ENCODE results near the gene TMEM170B. TPM values are rescaled to one million over a fixed set of nuclear protein-coding genes. Genes with fewer than 3 reads are reported as not detected.

Gene TMEM170B
- total RNA-seq, result 1 to 10 TPM in 1 of 2 donors, under 1 TPM in 1; 0.39 to 1.1 TPM

DNA sequence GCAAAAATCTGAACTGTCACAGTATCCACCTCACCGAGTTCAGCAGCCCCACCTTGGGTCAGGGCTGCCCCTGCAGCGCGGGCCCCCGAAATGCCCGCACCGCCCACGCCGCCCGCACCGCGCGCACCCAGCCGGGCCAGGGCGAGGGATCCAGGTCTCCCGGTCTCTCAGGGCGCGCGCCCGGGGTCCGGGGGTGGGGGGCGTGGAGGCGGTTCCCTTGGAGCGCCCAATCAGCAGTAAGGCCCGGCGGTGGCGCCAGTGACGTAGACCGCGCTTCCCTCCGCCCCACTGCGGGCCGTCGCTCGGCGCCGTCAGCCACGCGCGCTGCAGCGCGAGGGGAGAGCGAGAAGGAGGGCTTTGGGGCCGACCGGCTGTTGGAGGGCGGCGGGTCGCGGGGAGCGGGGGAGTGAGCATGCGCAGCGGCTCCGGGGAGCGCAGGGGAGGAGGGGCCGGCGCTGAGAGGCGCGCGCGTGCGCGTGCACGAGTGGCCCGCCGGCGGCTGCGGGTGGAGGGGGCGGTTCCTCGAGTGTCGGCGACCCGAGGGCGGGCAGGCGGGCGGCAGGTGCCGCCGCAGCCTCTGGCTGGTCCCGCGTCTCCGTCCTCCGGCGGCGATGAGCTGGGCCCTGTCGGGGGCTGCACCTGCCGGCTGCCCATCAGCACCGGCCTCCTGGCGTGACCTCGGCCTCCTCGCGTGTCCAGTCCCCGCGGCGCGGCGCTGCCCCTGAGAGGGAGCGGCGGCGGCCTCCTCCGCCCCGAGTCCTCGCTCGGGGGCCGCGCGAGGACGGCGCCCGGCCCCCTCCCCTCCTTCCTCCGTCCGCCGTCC, at the start of gene TMEM170B:
TMEM170B (plus strand) TSS at position 521 of the 823 bp plus-strand sequence. CDS start 529 bp downstream, outside the sequence.
- peak; percentile 89 to 92 for DNase-seq (ENCODE audit: low spot score in 2 of 2)
- ATAC-seq, result peak; percentile 94 to 98
- no peaks in the 10 kb centered on the region for H3K36me3 Mint-ChIP-seq
- H3K27ac Mint-ChIP-seq, result peak within 1 kb of the TSS; percentile 64 to 77
- no peaks in the 10 kb centered on the region for H3K9me3 Mint-ChIP-seq

DNA sequence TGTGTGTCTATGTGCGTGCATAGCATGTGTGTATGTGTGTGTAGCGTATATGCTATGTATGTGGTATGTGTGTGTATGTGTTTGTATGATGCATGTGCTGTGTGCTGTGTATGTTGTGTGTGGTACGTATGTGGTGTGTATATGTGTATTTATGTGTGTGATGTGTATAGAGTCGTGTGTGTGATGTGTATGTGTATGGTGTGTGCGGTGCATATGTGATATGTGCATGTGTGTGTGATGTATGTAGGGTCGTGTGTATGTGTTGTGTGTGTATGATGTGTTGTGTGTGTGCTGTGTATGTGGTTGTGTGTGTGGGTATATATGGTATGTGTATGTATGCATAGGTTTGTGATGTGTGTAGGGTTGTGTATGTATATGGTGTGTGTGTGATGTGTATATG, 46.6 kb upstream of the TMEM170B start:
- ATAC-seq (no peak), DNase-seq (ENCODE audit: low spot score in 2 of 2) (no peak)
- Mint-ChIP-seq H3K36me3 (no peaks in the 10 kb centered on the region), H3K9me3 (no peaks in the 10 kb centered on the region), H3K27ac (no peak overlapping the region)

GRCh38 chr6:11491596-11492463, 45.7 kb upstream of the TMEM170B start:
- no peak overlapping the region for H3K27ac Mint-ChIP-seq
- H3K36me3 Mint-ChIP-seq, result no peaks in the 10 kb centered on the region
- ATAC-seq (no peak), DNase-seq (ENCODE audit: low spot score in 2 of 2) (no peak)
- no peaks in the 10 kb centered on the region for H3K9me3 Mint-ChIP-seq

DNA sequence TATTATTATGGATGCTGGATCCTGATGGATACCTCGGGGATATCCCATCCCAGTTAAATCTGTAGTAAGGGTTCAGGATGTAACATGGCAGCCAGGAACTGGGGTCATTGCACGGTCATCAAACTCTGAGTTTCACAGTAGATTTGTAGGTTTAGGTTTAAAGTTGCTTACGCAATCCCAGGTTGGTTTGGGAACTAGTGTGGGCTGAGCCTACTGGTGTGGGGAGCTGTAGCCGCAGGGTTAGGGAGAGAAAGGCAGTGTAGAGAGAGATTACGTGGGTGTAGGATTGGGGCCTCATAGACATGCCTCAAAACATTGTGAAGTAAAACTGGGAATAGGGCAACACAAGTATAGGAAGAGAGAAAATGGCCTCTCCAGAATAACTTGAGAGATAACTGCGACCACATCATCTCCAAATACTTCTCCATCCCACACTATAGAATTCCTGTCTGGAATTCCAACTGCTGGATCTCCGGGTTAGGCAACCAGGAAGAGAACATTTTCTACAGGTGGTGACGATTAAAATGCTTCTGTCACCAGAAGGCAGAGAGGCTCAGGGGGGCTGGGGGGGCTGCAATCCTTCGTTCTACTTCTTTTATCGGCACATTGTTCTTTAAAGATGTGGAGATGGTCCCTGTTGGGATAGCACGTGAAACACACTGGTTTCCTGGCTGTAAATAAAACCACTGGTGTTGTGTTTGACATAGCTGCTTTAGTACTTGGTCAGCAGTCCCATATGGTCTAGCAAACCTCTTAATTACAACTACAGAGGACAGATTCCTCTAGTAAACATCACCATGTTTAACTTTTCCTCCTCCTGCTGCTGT, 44.9 kb upstream of the TMEM170B start:
- no peaks in the 10 kb centered on the region for H3K9me3 Mint-ChIP-seq
- H3K36me3 Mint-ChIP-seq, result no peaks in the 10 kb centered on the region
- H3K27ac Mint-ChIP-seq, result no peak overlapping the region
- no peak for DNase-seq (ENCODE audit: low spot score in 2 of 2)
- no peak for ATAC-seq

DNA sequence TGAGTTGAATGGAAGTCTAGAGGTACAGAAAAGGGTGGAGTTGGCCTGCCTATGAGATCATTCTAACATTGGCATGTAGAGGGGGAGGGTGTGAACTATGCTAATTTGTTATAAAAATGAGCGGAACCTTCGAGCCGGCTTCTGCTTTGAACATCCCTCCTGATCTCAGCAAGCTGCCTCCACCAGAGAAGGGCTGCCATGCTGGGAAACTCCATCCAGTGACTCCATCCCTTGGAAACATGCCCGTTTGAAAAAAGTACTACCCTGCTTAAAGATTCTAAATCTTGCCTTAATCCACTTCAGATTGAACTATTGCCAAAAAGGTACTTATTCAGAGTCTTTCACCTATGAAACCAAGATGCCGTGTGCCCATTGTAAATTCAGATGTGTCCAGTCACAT, 43.6 kb upstream of the TMEM170B start:
- Mint-ChIP-seq H3K9me3 (no peaks in the 10 kb centered on the region), H3K36me3 (no peaks in the 10 kb centered on the region), H3K27ac (no peak overlapping the region)
- ATAC-seq (no peak), DNase-seq (ENCODE audit: low spot score in 2 of 2) (no peak)

DNA sequence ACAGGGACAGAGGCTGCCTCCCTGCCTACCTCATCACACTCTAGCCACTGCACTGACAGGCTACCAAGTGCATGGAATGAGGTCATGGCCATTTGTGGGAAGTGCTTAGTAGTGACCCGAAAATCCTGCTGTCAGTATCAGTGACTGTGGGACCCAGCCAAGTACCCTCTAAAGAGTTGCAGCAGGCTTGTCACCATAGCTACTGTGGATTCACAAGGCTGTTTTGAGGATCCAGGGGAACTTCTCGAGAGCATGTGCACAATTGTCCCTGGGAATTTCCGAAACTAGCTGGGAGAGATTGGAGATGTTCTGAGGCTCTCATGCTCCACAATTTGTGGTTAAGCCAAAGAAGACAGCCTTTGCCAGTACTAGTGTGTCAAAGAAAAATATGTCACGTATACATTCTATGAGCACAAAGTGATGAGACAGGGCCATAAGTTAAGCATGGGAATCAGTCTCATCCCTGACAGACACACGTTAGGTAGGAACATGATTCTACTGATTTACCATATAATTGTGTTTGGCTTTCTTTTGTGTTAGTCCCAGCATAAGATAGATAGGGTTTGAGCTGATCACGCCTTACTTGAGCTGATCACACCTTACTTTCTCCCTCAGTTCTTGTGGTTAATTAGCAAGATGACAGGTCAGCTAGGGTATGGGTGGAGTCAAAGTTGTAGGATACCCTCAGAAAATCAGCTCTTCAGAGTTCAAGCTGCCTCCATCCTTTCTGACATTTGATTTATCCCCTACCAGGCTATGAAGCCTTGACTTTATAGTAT, 42.6 kb upstream of the TMEM170B start:
- Mint-ChIP-seq H3K27ac (no peak overlapping the region), H3K36me3 (no peaks in the 10 kb centered on the region), H3K9me3 (no peaks in the 10 kb centered on the region)
- DNase-seq (ENCODE audit: low spot score in 2 of 2) (no peak), ATAC-seq (peak in 1 of 2 donors; percentile 38)

DNA sequence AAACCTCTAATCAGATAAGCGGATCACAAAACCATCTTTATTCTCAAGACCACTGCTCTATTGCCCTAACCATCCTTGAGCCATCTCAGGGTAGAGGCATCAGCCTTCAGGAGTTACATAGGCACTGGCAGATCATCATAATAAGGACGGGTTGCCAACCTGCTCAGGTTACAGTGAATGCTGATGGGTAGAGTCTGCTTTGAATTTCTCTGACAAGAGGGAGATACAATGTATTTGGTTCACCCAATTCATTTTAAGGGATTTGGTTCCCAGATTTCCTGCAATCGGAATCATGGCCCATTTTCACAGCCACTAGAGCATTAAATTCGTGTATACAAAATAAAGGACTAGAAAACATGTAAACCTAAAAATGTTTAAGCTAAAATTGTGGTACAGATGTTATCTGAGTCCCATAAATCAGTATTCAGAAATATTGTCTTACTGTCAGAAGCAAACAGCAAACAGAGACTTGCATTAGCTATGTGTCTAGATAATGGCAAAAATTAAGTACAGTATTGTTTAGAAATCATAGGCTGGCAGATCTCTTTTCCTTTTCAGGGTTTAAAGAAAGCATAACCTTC, 41.9 kb upstream of the TMEM170B start:
- ATAC-seq, result no peak
- H3K9me3 Mint-ChIP-seq, result no peaks in the 10 kb centered on the region
- no peak for DNase-seq (ENCODE audit: low spot score in 2 of 2)
- H3K36me3 Mint-ChIP-seq, result no peaks in the 10 kb centered on the region
- H3K27ac Mint-ChIP-seq, result no peak overlapping the region

DNA sequence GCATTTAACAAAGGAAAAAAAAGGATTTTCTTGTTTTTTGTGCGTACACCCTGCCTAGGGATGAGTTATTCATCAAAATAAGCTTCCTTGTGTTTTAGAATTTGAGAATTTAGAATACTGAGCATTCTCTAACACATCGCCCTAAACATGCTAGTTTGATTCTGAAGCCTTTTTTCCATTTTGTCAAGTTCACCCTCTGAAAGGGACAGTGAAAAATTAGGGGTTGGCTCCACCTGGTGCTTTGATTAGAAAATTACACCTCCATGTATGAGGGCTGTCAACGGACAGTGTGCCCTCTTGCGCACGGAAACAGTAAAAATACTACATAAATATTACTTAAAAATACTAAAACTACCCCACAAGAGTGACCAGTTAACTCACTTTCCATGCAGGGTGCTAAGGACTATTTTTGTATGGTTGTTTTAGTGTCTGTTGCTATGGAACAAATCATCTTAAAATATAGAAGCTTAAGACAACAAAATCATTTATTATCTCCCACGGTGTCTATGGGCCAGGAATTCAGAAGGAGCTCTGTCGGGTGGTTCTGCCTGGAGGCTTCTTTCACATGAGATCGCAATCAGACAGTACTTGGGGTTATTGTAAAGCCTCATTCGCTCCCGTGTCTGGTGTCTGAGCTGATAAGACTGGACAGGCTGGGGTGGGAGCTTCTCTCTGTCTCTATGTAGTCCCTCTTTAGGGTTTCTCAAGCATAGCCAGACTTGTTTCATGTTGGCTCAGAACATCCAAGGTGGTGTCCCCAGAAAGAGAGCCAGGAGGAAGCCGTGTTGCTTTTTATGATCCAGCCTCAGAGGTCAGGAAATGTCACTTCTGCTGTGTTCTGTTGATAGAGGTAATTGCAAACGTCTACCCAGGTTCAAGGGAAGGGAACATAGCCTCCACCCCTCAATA, 41.1 kb upstream of the TMEM170B start:
- ATAC-seq (peak; percentile 91 to 94), DNase-seq (ENCODE audit: low spot score in 2 of 2) (peak in 1 of 2 donors; percentile 74)
- Mint-ChIP-seq H3K9me3 (no peaks in the 10 kb centered on the region), H3K36me3 (no peaks in the 10 kb centered on the region), H3K27ac (no peak overlapping the region)

GRCh38 chr6:11497107-11497506, 40.4 kb upstream of the TMEM170B start:
- Mint-ChIP-seq H3K36me3 (no peaks in the 10 kb centered on the region), H3K27ac (no peak overlapping the region), H3K9me3 (no peaks in the 10 kb centered on the region)
- no peak for DNase-seq (ENCODE audit: low spot score in 2 of 2)
- no peak for ATAC-seq

- no peak for DNase-seq (ENCODE audit: low spot score in 2 of 2)
Measured at GRCh38 chr6:11497881-11498280, 39.7 kb upstream of the TMEM170B start.

DNA sequence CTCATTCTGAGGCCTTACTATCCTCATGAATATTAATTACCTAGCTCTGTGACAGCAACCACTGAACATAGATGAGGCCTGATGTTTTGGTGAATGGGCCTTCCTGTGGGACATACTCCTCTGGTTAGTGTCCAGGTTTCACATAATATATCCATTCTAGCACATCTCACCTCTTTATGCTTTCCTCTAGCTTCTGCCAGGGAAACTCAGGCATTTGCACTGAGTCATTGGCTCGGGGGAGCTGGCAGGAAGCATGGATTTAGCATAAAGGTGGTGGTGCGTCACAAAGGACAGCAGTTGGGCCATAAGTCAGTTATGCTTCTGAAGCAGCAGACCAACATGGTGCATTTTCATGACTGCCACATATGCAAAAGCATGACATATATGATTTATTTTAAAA, 37.5 kb upstream of the TMEM170B start:
- Mint-ChIP-seq H3K27ac (no peak overlapping the region), H3K36me3 (no peaks in the 10 kb centered on the region), H3K9me3 (no peaks in the 10 kb centered on the region)
- no peak for ATAC-seq
- no peak for DNase-seq (ENCODE audit: low spot score in 2 of 2)

More at GRCh38 chr6:11497881-11498280, 39.7 kb upstream of the TMEM170B start:
- no peak for ATAC-seq
- no peaks in the 10 kb centered on the region for H3K36me3 Mint-ChIP-seq
- no peak overlapping the region for H3K27ac Mint-ChIP-seq
- H3K9me3 Mint-ChIP-seq, result no peaks in the 10 kb centered on the region

DNA sequence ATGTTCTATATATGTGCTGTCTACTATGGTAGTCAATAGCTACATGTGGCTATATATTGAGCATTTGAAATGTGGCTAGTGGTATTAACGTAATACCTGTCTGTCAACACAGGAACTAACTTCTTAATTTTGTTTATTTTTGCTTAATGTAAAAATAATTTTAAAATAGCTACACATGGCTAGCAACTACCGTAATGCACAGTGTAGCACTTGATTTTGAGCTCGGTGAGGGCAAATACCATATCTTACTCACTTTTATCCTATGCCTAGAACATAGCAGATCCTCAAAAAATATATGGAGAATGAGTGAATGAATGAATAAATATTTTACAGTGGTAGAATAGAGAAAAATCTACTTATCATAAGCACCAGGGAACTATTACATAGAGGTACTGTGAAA, 28.1 kb upstream of the TMEM170B start:
- H3K36me3 Mint-ChIP-seq, result no peaks in the 10 kb centered on the region
- ATAC-seq (no peak), DNase-seq (ENCODE audit: low spot score in 2 of 2) (no peak)
- no peak overlapping the region for H3K27ac Mint-ChIP-seq
- peaks cover 0 to 8% of the 10 kb centered on the region in 2 donors for H3K9me3 Mint-ChIP-seq

- ATAC-seq (no peak), DNase-seq (ENCODE audit: low spot score in 2 of 2) (no peak)
- Mint-ChIP-seq H3K9me3 (peaks cover 3 to 12% of the 10 kb centered on the region in 2 donors), H3K27ac (no peak overlapping the region), H3K36me3 (no peaks in the 10 kb centered on the region)
Measured at GRCh38 chr6:11514672-11515071, 22.9 kb upstream of the TMEM170B start.

DNA sequence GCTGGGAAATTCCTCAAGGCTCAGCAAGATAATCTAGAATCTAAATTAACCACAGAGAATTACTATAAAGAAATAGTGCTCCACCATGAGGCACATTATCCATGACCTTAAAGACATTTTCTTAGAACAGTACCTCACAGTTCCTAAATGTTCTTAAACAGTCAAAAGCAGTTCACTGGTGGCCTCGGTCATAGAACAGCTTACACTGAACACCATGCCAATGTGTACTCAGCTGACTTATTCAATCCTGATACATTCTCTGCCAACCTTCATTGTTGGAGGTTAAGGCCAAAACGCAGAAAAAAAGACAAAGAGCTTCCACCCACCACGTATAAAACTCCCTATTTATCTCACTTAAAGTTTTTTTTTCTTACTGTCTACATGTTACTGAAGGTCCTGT, 21.8 kb upstream of the TMEM170B start:
- no peak for ATAC-seq
- DNase-seq (ENCODE audit: low spot score in 2 of 2), result no peak
- Mint-ChIP-seq H3K36me3 (no peaks in the 10 kb centered on the region), H3K27ac (no peak overlapping the region), H3K9me3 (peaks cover 3 to 12% of the 10 kb centered on the region in 2 donors)

All from activated naive CD4-positive, alpha-beta T cell treated with anti-CD3 and anti-CD28 coated beads, Interleukin-2, amount 50 U/mL, for 72 hours (primary cell).